CD4-positive, alpha-beta T cell (primary cell): ENCODE measurements around the gene SERPINA5. TPM values are rescaled to one million over a fixed set of nuclear protein-coding genes. Genes with fewer than 3 reads are reported as not detected.

Experiments used
- ATAC-seq: fragments of 200-7000 bp; cut with Tn5 transposase; one replicate; pipeline ENCODE4 v1.10.0; 2022; ENCODE audit warnings: mild to moderate bottlenecking; ENCODE audit not compliant: poor library complexity
- CTCF ChIA-PET: fragments of 350-600 bp; sonication (Branson Sonifier 250); formaldehyde crosslinking; loops from one replicate; lab custom pipeline; 2021; ENCODE audit warnings: antibody characterized with exemption, inconsistent platforms; lab: Charles Lee
- POLR2A ChIA-PET: fragments of 350-600 bp; sonication (Branson Sonifier 250); formaldehyde crosslinking; loops from one replicate; lab custom pipeline; 2021; ENCODE audit warnings: antibody characterized with exemption, inconsistent platforms; lab: Charles Lee
- DNase-seq, 14 experiments: peaks; one replicate each; pipeline ENCODE4 v3.0.0-alpha.2; 2013 to 2020; ENCODE audit warnings: mixed read lengths in 2 of 14
- H3K27ac ChIP-seq, 2 donors: one replicate each; pipeline versions ENCODE4 v1.5.1 to v1.7.0; 2013; ENCODE audit warnings: low read length in 2 of 2, low read depth in 1 of 2, mild to moderate bottlenecking in 1 of 2
- H3K27me3 ChIP-seq, 2 experiments: 1 replicate in 1 of 2; 2 replicates in 1 of 2; pipeline versions ENCODE4 v1.6.1 to v1.7.0; 2013; ENCODE audit warnings: low read length in 2 of 2, control low read depth in 1 of 2, mild to moderate bottlenecking in 1 of 2, moderate library complexity in 1 of 2; ENCODE audit not compliant: insufficient read depth in 2 of 2, control insufficient read depth in 1 of 2
- H3K36me3 ChIP-seq: one replicate; pipeline ENCODE4 v1.6.1; 2013; ENCODE audit warnings: low read length, control low read depth; ENCODE audit not compliant: insufficient read depth
- H3K4me1 ChIP-seq: one replicate; pipeline ENCODE4 v1.6.1; 2013; ENCODE audit warnings: low read length, control low read depth; ENCODE audit not compliant: insufficient read depth
- H3K4me3 ChIP-seq: one replicate; pipeline ENCODE4 v1.5.1; 2013; ENCODE audit warnings: mild to moderate bottlenecking, low read length, moderate library complexity
- H3K9me3 ChIP-seq, 2 experiments: 1 replicate in 1 of 2; 2 replicates in 1 of 2; pipeline versions ENCODE4 v1.6.1 to v1.7.0; 2013; ENCODE audit warnings: low read length in 2 of 2, mild to moderate bottlenecking in 2 of 2, control low read depth in 1 of 2, moderate library complexity in 1 of 2; ENCODE audit not compliant: control insufficient read depth in 1 of 2, insufficient read depth in 1 of 2
- H3K27ac Mint-ChIP-seq: one replicate; pipeline ENCODE4 v1.8.0; 2020; ENCODE audit warnings: mixed read lengths
- H3K27me3 Mint-ChIP-seq: one replicate; pipeline ENCODE4 v1.8.0; 2021; ENCODE audit warnings: mixed read lengths
- H3K36me3 Mint-ChIP-seq: one replicate; pipeline ENCODE4 v1.8.0; 2021; ENCODE audit warnings: low read depth, mixed read lengths
- H3K4me1 Mint-ChIP-seq: one replicate; pipeline ENCODE4 v1.8.0; 2021; ENCODE audit warnings: low read depth, mixed read lengths
- H3K4me3 Mint-ChIP-seq: one replicate; pipeline ENCODE4 v1.8.0; 2020; ENCODE audit warnings: mild to moderate bottlenecking, mixed read lengths
- H3K9me3 Mint-ChIP-seq: one replicate; pipeline ENCODE4 v1.8.0; 2020; ENCODE audit warnings: mixed read lengths
- CTCF ChIP-seq: fragments of 200-600 bp; IDR thresholded peaks from one replicate; pipeline ENCODE4 v1.8.0; 2022; ENCODE audit warnings: antibody characterized with exemption, mild to moderate bottlenecking
- intact Hi-C, 2 experiments: fragments of 100-400 bp; cut with DNase I in 1 of 2; cut with micrococcal nuclease in 1 of 2; formaldehyde crosslinking; loops; one replicate each; pipeline versions ENCODE4 v1.15.1 to v1.9.0; 2023 to 2025; cut with DNase I, micrococcal nuclease
- total RNA-seq, 174 experiments: library from RNA in 2 of 174; stranded (reverse) in 2 of 174; gene quantifications; one replicate each; pipeline ENCODE4 v1.2.3 and lab custom pipeline; 2021 to 2026

SERPINA5 gene
- total RNA-seq, 2 experiments from 2014 or later = not detected

GRCh38 chr14:94564381-94564780, 16.8 kb upstream of the SERPINA5 start:
- no peak for TF ChIP-seq CTCF
- no peaks in the 10 kb centered on the region for H3K36me3 Mint-ChIP-seq
- Histone ChIP-seq H3K4me3 (no peak overlapping the region), H3K4me1 (no peaks in the 10 kb centered on the region), H3K36me3 (no peaks in the 10 kb centered on the region), H3K27ac (no peak overlapping the region), H3K27me3 (peaks cover 0 to 5% of the 10 kb centered on the region in 2 experiments), H3K9me3 (peaks cover 0 to under 1% of the 10 kb centered on the region in 2 experiments)
- intact Hi-C loops = no loop called here
- H3K27ac Mint-ChIP-seq = no peak overlapping the region
- POLR2A ChIA-PET = no interaction called here
- no peak overlapping the region for H3K4me3 Mint-ChIP-seq
- H3K27me3 Mint-ChIP-seq = peaks cover 31% of the 10 kb centered on the region
- no peaks in the 10 kb centered on the region for H3K4me1 Mint-ChIP-seq
- no peak for ATAC-seq
- no peak for DNase-seq
- CTCF ChIA-PET = no interaction called here
- no peaks in the 10 kb centered on the region for H3K9me3 Mint-ChIP-seq

DNA sequence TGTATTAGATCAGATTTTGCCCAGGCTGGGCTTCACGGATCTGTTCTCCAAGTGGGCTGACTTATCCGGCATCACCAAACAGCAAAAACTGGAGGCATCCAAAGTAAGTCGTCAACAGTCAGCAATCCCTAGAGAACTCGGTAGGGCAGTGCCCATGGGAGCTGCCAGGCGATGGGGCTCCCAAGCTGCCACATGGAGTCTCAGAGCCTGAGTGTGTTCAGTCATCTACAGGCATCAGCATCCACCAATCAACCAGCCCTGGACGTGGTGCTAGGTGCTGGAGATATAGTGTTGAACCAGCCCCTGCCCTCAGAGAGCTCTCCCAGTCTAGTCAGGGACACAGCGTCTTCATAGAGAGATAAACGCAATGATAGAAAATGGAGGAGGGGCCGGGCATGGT, 13.0 kb upstream of the SERPINA5 start:
- Mint-ChIP-seq H3K4me1 (no peaks in the 10 kb centered on the region), H3K9me3 (no peaks in the 10 kb centered on the region), H3K27ac (no peak overlapping the region), H3K27me3 (peaks cover 16% of the 10 kb centered on the region), H3K4me3 (no peak overlapping the region), H3K36me3 (no peaks in the 10 kb centered on the region)
- Histone ChIP-seq H3K9me3 (peaks cover 0 to 11% of the 10 kb centered on the region in 2 experiments), H3K27me3 (peaks cover 0 to 3% of the 10 kb centered on the region in 2 experiments), H3K4me3 (no peak overlapping the region), H3K36me3 (no peaks in the 10 kb centered on the region), H3K27ac (no peak overlapping the region), H3K4me1 (no peaks in the 10 kb centered on the region)
- ATAC-seq (no peak), DNase-seq (no peak)
- CTCF ChIA-PET = no interaction called here
- TF ChIP-seq CTCF = no peak
- intact Hi-C loops = no loop called here
- POLR2A ChIA-PET = no interaction called here

DNA sequence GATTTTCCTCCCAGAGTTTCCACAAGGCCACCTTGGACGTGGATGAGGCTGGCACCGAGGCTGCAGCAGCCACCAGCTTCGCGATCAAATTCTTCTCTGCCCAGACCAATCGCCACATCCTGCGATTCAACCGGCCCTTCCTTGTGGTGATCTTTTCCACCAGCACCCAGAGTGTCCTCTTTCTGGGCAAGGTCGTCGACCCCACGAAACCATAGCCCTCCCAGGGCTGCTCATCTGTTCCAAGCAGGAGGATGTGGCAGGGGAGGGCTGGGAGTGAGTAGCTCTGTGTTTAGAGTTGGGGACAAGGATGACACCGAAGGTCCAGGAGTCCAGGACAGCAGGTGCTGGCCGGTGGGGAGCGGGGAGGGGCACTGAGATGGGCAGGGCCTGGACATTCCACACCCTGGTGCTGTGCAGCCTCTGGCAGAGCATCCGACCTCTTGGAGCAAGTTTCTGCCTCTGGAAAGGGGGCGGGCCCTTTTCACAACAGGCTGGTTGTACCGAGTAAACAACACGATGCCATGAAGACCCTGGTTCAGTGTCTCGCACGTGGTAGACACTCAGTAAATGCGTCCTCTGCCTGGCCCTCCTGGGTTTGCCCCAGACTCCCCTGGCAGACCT, 11.7 kb upstream of the SERPINA5 start:
- no peaks in the 10 kb centered on the region for H3K36me3 ChIP-seq
- CTCF ChIA-PET = no interaction called here
- H3K4me3 Mint-ChIP-seq = no peak overlapping the region
- H3K4me1 Mint-ChIP-seq = no peaks in the 10 kb centered on the region
- no peak overlapping the region for H3K27ac ChIP-seq
- POLR2A ChIA-PET = no interaction called here
- H3K9me3 ChIP-seq = peaks cover 0 to 11% of the 10 kb centered on the region in 2 experiments
- DNase-seq (no peak), ATAC-seq (no peak)
- no peaks in the 10 kb centered on the region for H3K9me3 Mint-ChIP-seq
- intact Hi-C loops = no loop called here
- H3K27ac Mint-ChIP-seq = no peak overlapping the region
- no peaks in the 10 kb centered on the region for H3K4me1 ChIP-seq
- no peaks in the 10 kb centered on the region for H3K36me3 Mint-ChIP-seq
- peaks cover 0 to 2% of the 10 kb centered on the region in 2 experiments for H3K27me3 ChIP-seq
- H3K4me3 ChIP-seq = no peak overlapping the region
- H3K27me3 Mint-ChIP-seq = peaks cover 16% of the 10 kb centered on the region
- TF ChIP-seq CTCF = no peak
